ENCODE measurements around the gene TCP11L2.
"Not testable (repeated sequence)": the region's sequence is repeated elsewhere in the genome, so short reads cannot be mapped to it uniquely, and the experiment has no call there.

The TCP11L2 gene

DNA sequence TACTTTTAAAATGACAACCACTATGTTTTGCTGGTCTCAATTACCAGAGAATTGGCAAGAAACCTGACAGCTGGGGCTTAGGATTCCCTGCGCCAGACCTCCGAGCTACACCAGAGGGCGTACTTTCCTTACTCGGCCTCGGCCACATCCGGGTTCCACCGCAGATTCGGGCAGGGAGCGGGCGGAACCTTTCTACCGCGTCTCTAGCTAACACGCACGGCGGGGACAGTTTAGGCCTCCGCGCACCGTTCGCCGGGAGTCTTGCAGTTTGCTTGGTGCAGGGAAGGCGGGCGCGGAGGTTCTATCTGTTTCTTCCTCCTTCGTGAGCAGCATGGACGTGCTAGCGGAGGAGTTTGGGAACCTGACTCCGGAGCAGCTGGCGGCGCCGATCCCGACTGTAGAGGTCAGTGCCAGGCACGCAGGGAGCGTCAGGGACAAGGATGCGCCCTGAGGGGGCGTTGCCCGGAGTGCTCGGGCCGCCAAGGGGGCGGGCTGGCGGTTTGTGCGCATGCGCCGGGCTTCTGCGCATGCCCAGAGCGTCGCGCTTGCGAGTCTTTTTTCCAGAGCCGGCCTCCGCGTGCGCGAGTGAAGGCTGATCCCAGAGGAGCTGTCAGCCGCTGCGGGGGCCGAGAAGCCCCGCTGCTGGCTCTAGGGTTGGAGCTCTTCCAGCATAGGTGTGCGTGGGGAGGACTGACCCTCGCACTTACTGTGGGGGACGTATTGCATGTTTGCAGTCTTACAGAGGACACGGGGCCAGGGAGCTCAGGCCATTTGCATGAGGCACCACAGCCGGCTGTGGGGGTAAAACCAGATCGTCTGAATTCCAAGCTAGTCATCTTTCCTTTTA lies 55.2 kb downstream of the TCP11L2 start, which contains the start of gene POLR3B:
Gene POLR3B, plus strand, starts transcription at position 200 of the 847 bp plus-strand sequence. Its CDS starts 132 bp downstream, at position 332.
- H3K27me3 ChIP-seq (ENCODE audit: control insufficient read depth, insufficient read depth, low read length): no peaks in the 10 kb centered on the region
- H3K9ac ChIP-seq (ENCODE audit: low read depth, low read length): peak within 1 kb of the TSS; percentile 88

DNA sequence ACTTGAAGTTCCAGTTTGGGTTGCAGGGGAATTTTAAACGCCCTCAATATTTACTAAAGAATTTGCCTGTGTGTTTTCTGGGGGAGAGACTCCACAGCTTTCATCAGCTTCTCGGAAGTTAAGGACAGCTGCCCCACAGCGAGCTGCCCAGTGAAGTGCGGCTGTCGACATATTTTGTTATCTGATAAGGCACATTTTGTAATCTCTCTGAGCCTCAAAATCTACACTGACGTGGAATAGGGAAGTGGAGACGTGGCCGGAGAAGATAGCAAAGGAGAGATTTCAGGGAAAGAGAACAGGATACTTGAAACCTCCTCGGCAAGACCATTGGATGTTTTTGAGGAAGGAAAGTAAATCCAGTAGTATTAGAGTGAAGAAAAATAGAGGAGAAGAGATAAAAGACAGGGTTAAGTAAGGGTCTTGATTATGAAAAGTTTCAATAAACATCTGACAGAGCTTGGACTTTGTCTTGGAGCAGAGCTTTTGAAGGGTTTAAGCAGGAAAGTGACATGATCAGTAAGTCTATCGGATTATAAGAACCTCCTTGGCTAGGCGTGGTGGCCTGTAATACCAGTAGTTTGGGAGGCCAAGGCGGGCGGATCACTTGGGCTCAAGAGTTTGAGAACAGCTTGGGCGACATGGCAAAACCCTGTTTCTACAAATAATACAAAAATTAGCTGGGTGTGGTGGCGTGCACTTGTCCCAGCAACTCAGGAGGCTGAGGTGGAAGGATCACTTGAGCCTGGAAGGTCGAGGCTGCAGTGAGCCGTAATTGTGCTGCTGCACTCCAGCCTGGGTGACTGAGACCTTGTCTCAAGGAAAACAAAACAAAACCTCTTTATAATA lies 56.1 kb downstream of the TCP11L2 start:
- H3K36me3 ChIP-seq (ENCODE audit: insufficient read depth, low read length): no peaks in the 10 kb centered on the region
- peaks cover 11% of the 10 kb centered on the region for H3K4me1 ChIP-seq (ENCODE audit: control insufficient read depth, insufficient read depth, low read length)
- H3K4me2 ChIP-seq (ENCODE audit: low read length): peak overlapping the region; percentile 92
- H3K27me3 ChIP-seq (ENCODE audit: control insufficient read depth, insufficient read depth, low read length): no peaks in the 10 kb centered on the region
- H3K9me3 ChIP-seq (replicated peaks; ENCODE audit: low read length): no peaks in the 10 kb centered on the region
- peak overlapping the region; percentile 91 for H3K4me3 ChIP-seq (ENCODE audit: low read length)
- H3K9ac ChIP-seq (ENCODE audit: low read depth, low read length): peak overlapping the region; percentile 88

More for the DNA sequence above, 55.2 kb downstream of the TCP11L2 start, which contains the start of gene POLR3B:
- Histone ChIP-seq H3K36me3 (ENCODE audit: insufficient read depth, low read length) (no peaks in the 10 kb centered on the region), H3K9me3 (replicated peaks; ENCODE audit: low read length) (no peaks in the 10 kb centered on the region), H3K4me2 (ENCODE audit: low read length) (peak within 1 kb of the TSS; percentile 92), H3K4me3 (ENCODE audit: low read length) (peak within 1 kb of the TSS; percentile 91), H3K4me1 (ENCODE audit: control insufficient read depth, insufficient read depth, low read length) (peaks cover 11% of the 10 kb centered on the region)

DNA sequence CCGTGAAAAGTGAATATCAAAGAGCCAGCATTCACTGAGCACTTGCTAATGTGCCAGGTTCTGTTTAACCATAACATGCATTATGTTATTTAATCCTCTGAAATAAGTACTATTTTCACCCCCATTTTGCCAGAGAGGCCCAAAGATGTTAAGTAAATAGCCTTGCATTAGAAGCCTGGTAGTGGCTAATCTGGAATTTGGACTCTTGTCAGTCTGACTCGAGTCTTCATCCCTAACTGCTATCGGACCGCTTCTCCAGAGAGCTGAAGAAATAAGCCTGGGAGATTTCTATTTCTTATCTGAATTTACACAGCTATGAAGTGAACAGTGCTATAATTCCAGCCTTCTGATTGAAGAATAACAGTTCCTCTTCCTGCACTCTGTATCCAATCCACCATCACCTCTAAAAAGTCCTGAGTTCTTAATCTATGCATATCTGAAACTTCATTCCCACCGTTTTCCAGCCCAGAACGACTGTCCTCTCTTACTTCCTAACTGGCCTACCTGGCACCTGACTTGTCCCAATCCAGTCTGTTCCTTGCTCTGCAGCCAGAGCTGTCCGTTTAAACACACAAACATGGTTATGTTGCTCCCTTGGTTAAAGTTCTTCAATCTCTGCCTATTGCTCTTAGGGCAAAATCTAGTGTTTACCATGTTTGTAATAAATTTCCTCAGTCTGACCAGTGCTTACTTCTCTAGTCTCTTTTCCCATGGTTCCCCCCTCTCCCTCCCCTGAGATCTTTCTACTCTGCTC lies 57.3 kb downstream of the TCP11L2 start:
- H3K36me3 ChIP-seq (ENCODE audit: insufficient read depth, low read length): peaks cover 4% of the 10 kb centered on the region
- H3K9ac ChIP-seq (ENCODE audit: low read depth, low read length): no peak overlapping the region
- no peak overlapping the region for H3K4me3 ChIP-seq (ENCODE audit: low read length)
- no peaks in the 10 kb centered on the region for H3K27me3 ChIP-seq (ENCODE audit: control insufficient read depth, insufficient read depth, low read length)
- H3K4me1 ChIP-seq (ENCODE audit: control insufficient read depth, insufficient read depth, low read length): peaks cover 11% of the 10 kb centered on the region
- H3K9me3 ChIP-seq (replicated peaks; ENCODE audit: low read length): no peaks in the 10 kb centered on the region
- H3K4me2 ChIP-seq (ENCODE audit: low read length): no peak overlapping the region

DNA sequence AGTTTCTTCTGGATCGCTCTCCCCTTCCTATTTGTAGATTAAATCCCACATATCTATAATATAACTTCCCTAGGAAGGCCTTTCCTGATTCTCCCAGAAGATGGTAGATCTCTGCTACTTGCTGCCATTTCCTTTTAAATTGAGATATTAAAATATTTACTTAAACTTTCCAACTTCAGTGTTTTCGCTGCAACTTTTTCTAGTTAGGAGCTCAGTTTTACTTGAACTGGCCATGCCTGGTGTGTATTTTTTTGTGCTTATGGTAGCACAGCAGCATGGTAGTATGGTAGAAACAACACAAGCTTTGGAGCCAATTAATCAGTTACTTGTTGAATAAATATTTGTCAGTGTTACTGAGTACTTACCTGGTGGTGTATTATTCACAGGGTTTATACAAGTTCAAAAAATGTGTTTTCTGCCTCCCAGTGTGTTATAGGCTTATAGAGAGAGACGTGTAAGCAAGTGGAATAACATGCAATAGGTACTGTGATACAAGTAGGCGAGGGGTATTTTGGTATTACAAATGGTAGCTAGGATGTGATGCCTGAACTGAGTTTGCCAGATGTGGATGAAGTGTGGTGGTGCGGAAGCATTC lies 58.0 kb downstream of the TCP11L2 start:
- H3K4me1 ChIP-seq (ENCODE audit: control insufficient read depth, insufficient read depth, low read length): peaks cover 11% of the 10 kb centered on the region
- no peaks in the 10 kb centered on the region for H3K27me3 ChIP-seq (ENCODE audit: control insufficient read depth, insufficient read depth, low read length)
- H3K36me3 ChIP-seq (ENCODE audit: insufficient read depth, low read length): peaks cover 4% of the 10 kb centered on the region
- H3K9me3 ChIP-seq (replicated peaks; ENCODE audit: low read length): no peaks in the 10 kb centered on the region
- no peak overlapping the region for H3K4me3 ChIP-seq (ENCODE audit: low read length)
- H3K4me2 ChIP-seq (ENCODE audit: low read length): no peak overlapping the region
- H3K9ac ChIP-seq (ENCODE audit: low read depth, low read length): no peak overlapping the region

DNA sequence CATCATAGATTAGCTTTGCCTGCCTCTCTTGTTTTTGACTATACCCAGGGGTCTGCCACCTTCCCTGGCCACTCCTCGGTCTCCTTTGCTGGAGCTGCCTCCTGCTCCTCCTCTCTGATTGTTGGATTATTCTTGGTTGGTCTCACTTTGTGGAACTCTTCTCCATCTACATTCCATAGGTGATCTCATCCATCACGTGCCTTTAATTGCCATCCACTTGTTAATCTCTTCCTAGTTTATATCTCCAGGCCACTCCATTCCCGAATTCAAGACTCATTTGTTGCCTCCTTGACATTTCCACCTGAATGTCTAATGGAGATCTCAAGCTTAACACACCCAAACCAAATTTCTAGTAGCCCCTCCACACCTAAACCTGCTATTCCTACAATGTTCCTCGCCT lies 60.4 kb downstream of the TCP11L2 start:
- no peak overlapping the region for H3K4me3 ChIP-seq (ENCODE audit: low read length)
- no peaks in the 10 kb centered on the region for H3K27me3 ChIP-seq (ENCODE audit: control insufficient read depth, insufficient read depth, low read length)

DNA sequence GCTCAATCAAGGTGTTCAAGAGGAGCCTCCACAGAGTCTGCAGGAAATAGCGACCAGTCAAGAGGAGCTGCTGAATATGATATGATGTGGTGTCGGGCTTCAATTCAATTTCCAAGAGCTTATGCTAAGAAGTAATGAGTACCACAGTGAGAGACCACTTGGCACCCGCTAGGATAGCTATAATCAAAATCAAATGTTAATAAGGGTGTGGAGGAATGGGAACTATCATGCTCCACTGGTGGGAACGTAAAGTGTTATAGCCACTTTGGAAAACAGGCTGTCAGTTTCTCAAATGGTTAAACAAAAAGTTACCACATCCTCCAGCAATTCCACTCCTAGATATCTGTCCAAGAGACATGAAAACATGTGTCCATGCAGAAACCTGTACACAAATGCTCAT lies 61.7 kb downstream of the TCP11L2 start:
- peaks cover 4% of the 10 kb centered on the region for H3K36me3 ChIP-seq (ENCODE audit: insufficient read depth, low read length)
- no peaks in the 10 kb centered on the region for H3K9me3 ChIP-seq (replicated peaks; ENCODE audit: low read length)
- no peak overlapping the region for H3K9ac ChIP-seq (ENCODE audit: low read depth, low read length)
- H3K4me3 ChIP-seq (ENCODE audit: low read length): no peak overlapping the region
- H3K4me1 ChIP-seq (ENCODE audit: control insufficient read depth, insufficient read depth, low read length): peaks cover 2% of the 10 kb centered on the region
- no peaks in the 10 kb centered on the region for H3K27me3 ChIP-seq (ENCODE audit: control insufficient read depth, insufficient read depth, low read length)
- H3K4me2 ChIP-seq (ENCODE audit: low read length): no peak overlapping the region

More for the DNA sequence above, 60.4 kb downstream of the TCP11L2 start:
- no peaks in the 10 kb centered on the region for H3K9me3 ChIP-seq (replicated peaks; ENCODE audit: low read length)
- H3K4me2 ChIP-seq (ENCODE audit: low read length): no peak overlapping the region
- no peak overlapping the region for H3K9ac ChIP-seq (ENCODE audit: low read depth, low read length)
- peaks cover 4% of the 10 kb centered on the region for H3K36me3 ChIP-seq (ENCODE audit: insufficient read depth, low read length)
- peaks cover 8% of the 10 kb centered on the region for H3K4me1 ChIP-seq (ENCODE audit: control insufficient read depth, insufficient read depth, low read length)

DNA sequence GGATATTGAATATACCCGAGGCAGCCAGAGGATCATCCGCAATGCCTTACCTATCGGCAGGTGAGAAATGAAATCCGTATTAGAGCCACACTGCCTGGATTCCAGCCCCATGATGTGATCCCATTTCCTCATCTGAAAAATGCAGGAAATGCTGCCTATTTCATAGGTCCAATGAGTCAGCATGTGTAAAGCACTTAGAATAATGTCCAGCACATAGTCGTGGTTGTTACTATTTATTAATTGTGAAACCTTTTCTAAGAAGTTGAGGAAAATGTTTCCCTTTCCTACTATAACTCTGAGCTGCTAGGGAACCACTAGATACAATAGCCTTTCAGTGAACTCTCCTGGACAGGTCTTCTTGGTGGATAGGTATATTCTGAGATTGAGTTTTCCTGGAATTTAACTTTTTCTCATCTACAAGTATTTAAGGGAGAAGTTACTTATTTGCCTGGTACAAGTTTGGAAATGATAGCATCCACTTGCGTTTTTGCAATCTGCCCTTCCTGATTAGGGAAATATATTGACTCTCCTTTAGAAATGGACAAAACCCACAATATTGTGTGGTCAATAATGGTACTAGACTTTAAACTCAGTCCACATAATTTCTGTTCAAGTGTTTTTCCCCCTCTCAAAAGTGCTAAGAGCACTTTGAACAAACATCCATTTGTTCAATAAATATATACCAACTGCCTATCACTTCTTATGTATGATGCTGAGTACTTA lies 67.3 kb downstream of the TCP11L2 start:
- H3K4me3 ChIP-seq (ENCODE audit: low read length): no peak overlapping the region
- no peaks in the 10 kb centered on the region for H3K9me3 ChIP-seq (replicated peaks; ENCODE audit: low read length)
- H3K4me2 ChIP-seq (ENCODE audit: low read length): peak overlapping the region; percentile 65
- H3K4me1 ChIP-seq (ENCODE audit: control insufficient read depth, insufficient read depth, low read length): peaks cover 12% of the 10 kb centered on the region
- no peaks in the 10 kb centered on the region for H3K27me3 ChIP-seq (ENCODE audit: control insufficient read depth, insufficient read depth, low read length)
- peak overlapping the region; percentile 44 for H3K9ac ChIP-seq (ENCODE audit: low read depth, low read length)
- H3K36me3 ChIP-seq (ENCODE audit: insufficient read depth, low read length): peaks cover 6% of the 10 kb centered on the region

DNA sequence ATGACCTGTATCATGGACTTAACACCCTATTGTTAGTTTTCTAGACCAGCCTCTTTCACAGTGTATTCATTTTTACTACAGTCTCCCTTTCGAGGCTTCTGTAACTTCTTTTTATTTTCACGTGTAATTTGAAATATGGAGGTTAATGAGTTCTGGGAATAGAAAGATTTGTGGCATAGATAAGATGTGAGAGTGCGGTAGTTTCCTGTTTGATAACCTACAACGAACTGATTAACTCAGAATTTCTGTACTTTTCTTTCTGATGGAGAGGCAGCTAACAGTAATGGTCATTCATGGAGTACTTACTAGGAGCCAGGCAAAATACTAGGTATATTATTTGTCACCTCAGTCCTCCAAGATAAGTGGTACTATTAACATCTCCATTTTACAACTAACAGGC lies 76.3 kb downstream of the TCP11L2 start:
- peaks cover 55% of the 10 kb centered on the region for H3K36me3 ChIP-seq (ENCODE audit: insufficient read depth, low read length)
- no peaks in the 10 kb centered on the region for H3K27me3 ChIP-seq (ENCODE audit: control insufficient read depth, insufficient read depth, low read length)
- H3K9me3 ChIP-seq (replicated peaks; ENCODE audit: low read length): no peaks in the 10 kb centered on the region
- no peak overlapping the region for H3K4me2 ChIP-seq (ENCODE audit: low read length)
- H3K9ac ChIP-seq (ENCODE audit: low read depth, low read length): no peak overlapping the region
- H3K4me3 ChIP-seq (ENCODE audit: low read length): no peak overlapping the region
- H3K4me1 ChIP-seq (ENCODE audit: control insufficient read depth, insufficient read depth, low read length): no peaks in the 10 kb centered on the region

DNA sequence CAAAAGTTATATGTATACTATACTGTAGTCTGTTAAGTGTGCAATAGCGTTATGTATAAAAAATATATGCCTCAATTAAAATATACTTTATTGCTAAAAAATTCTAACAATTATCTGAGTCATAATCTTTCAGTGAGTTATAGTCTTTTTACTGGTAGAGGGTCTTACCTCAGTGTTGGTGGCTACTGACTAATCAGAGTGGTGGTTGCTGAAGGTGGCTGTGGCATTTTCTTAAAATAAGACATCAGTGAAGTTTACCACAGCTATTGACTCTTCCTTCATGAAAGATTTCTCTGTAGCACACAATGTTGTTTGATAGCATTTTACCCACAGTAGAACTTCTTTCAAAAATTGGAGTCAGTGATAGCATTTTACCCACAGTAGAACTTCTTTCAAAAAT lies 78.4 kb downstream of the TCP11L2 start:
- Histone ChIP-seq H3K9ac (ENCODE audit: low read depth, low read length) (no peak overlapping the region), H3K9me3 (replicated peaks; ENCODE audit: low read length) (no peaks in the 10 kb centered on the region), H3K4me1 (ENCODE audit: control insufficient read depth, insufficient read depth, low read length) (no peaks in the 10 kb centered on the region), H3K4me2 (ENCODE audit: low read length) (no peak overlapping the region), H3K27me3 (ENCODE audit: control insufficient read depth, insufficient read depth, low read length) (no peaks in the 10 kb centered on the region), H3K36me3 (ENCODE audit: insufficient read depth, low read length) (peaks cover 64% of the 10 kb centered on the region), H3K4me3 (ENCODE audit: low read length) (no peak overlapping the region)

DNA sequence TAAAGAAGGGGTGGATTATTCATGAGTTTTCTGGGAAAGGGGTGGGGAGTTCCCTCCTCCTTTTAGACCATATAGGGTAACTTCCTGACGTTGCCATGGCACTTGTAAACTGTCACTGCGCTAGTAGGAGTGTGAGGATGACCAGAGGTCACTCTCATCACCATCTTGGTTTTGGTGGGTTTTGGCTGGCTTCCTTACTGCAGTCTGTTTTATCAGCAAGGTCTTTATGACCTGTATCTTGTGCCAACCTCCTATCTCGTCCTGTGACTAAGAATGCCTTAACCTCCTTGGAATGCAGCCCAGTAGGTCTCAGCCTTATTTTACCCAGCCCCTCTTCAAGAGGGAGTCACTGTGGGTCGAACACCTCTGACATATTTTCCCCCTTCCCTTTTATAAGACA lies 79.3 kb downstream of the TCP11L2 start:
- H3K4me3 ChIP-seq (ENCODE audit: low read length); H3K4me2 ChIP-seq (ENCODE audit: low read length); H3K4me1 ChIP-seq (ENCODE audit: control insufficient read depth, insufficient read depth, low read length); H3K27me3 ChIP-seq (ENCODE audit: control insufficient read depth, insufficient read depth, low read length); H3K9me3 ChIP-seq (replicated peaks; ENCODE audit: low read length); H3K9ac ChIP-seq (ENCODE audit: low read depth, low read length): not testable (repeated sequence)
- H3K36me3 ChIP-seq (ENCODE audit: insufficient read depth, low read length): peaks cover 59% of the 10 kb centered on the region
